Cardiac muscle cell (in vitro differentiated cells and primary cell): Measurements from ENCODE around the gene LOXL4. TPM values are rescaled to one million over a fixed set of nuclear protein-coding genes. Genes with fewer than 3 reads are reported as not detected.

Experiments used
- DNase-seq, 2 donors: peaks; one replicate each; pipeline versions ENCODE4 v3.0.0 to v3.0.0-alpha.2; 2010 to 2017; ENCODE audit warnings: low read depth in 1 of 2, low spot score in 1 of 2
- H3K27ac ChIP-seq: fragments of 200-600 bp; sonication (generic); 2 replicates; pipeline ENCODE4 v1.5.1; 2016
- H3K27me3 ChIP-seq: fragments of 200-600 bp; sonication (generic); 2 replicates; pipeline ENCODE4 v1.6.0; 2016; ENCODE audit warnings: control low read depth
- H3K36me3 ChIP-seq: fragments of 200-600 bp; sonication (generic); 2 replicates; pipeline ENCODE4 v1.5.1; 2016; ENCODE audit warnings: control low read depth
- H3K4me1 ChIP-seq: fragments of 200-600 bp; sonication (generic); 2 replicates; pipeline ENCODE4 v1.8.1; 2017; ENCODE audit warnings: low read depth, mild to moderate bottlenecking, mixed run types
- H3K4me3 ChIP-seq: fragments of 200-600 bp; sonication (generic); 2 replicates; pipeline ENCODE4 v1.5.1; 2016; ENCODE audit warnings: mild to moderate bottlenecking
- H3K9me3 ChIP-seq: fragments of 200-600 bp; sonication (generic); 2 replicates; pipeline ENCODE4 v1.5.1; 2017; ENCODE audit warnings: low read depth, mild to moderate bottlenecking, control low read depth
- CTCF ChIP-seq: IDR thresholded peaks from 2 replicates; pipeline ENCODE4 v1.5.1; 2012; ENCODE audit warnings: low read depth, mild to moderate bottlenecking, low read length
- polyA plus RNA-seq: library from polyadenylated mRNA; unstranded; fragments of >200 nt; fragmentation: Nextera tagmentation; extraction: Ambion mirVana; gene quantifications from 2 replicates; pipeline ENCODE4 v1.2.1, GENCODE V29; 2016
- total RNA-seq: library from RNA; depleted of rRNA; stranded (reverse); fragments of >200 nt; gene quantifications from 2 replicates; pipeline ENCODE4 v1.2.3, GENCODE V29; 2016

The LOXL4 gene
- total and polyA plus RNA-seq, 2 experiments from 2014 or later = 3.1 to 10.9 TPM

GRCh38 chr10:98213740-98214139 lies 54.3 kb downstream of the LOXL4 start:
- H3K27ac ChIP-seq = no peak overlapping the region
- H3K9me3 ChIP-seq = no peaks in the 10 kb centered on the region
- no peaks in the 10 kb centered on the region for H3K27me3 ChIP-seq
- no peak for DNase-seq
- H3K4me1 ChIP-seq = no peaks in the 10 kb centered on the region
- peaks cover 10% of the 10 kb centered on the region for H3K36me3 ChIP-seq
- H3K4me3 ChIP-seq = no peak overlapping the region
- no peak for TF ChIP-seq CTCF

GRCh38 chr10:98212196-98212595 lies 55.8 kb downstream of the LOXL4 start:
- TF ChIP-seq CTCF = no peak
- Histone ChIP-seq H3K4me3 (no peak overlapping the region), H3K9me3 (no peaks in the 10 kb centered on the region), H3K36me3 (peaks cover 18% of the 10 kb centered on the region), H3K27ac (no peak overlapping the region), H3K27me3 (no peaks in the 10 kb centered on the region), H3K4me1 (no peaks in the 10 kb centered on the region)
- DNase-seq = no peak

- no peaks in the 10 kb centered on the region for H3K9me3 ChIP-seq
- no peak for TF ChIP-seq CTCF
- H3K4me3 ChIP-seq = no peak overlapping the region
- H3K4me1 ChIP-seq = no peaks in the 10 kb centered on the region
- peaks cover 18% of the 10 kb centered on the region for H3K36me3 ChIP-seq
- DNase-seq = no peak
- no peak overlapping the region for H3K27ac ChIP-seq
- H3K27me3 ChIP-seq = no peaks in the 10 kb centered on the region
Measured at GRCh38 chr10:98209441-98209840, 58.6 kb downstream of the LOXL4 start.

- no peak for DNase-seq
- Histone ChIP-seq H3K4me1 (no peaks in the 10 kb centered on the region), H3K9me3 (no peaks in the 10 kb centered on the region), H3K4me3 (no peak overlapping the region), H3K36me3 (peaks cover 18% of the 10 kb centered on the region), H3K27ac (no peak overlapping the region), H3K27me3 (no peaks in the 10 kb centered on the region)
- TF ChIP-seq CTCF = no peak
Measured at GRCh38 chr10:98208925-98209324, 59.1 kb downstream of the LOXL4 start.

- no peak overlapping the region for H3K4me3 ChIP-seq
- TF ChIP-seq CTCF = no peak
- peaks cover 18% of the 10 kb centered on the region for H3K36me3 ChIP-seq
- no peak for DNase-seq
- H3K27me3 ChIP-seq = no peaks in the 10 kb centered on the region
- H3K4me1 ChIP-seq = no peaks in the 10 kb centered on the region
- H3K9me3 ChIP-seq = no peaks in the 10 kb centered on the region
- no peak overlapping the region for H3K27ac ChIP-seq
Measured at GRCh38 chr10:98205351-98205750, 62.6 kb downstream of the LOXL4 start.

GRCh38 chr10:98202378-98202777 lies 65.6 kb downstream of the LOXL4 start:
- H3K4me3 ChIP-seq = no peak overlapping the region
- H3K4me1 ChIP-seq = no peaks in the 10 kb centered on the region
- H3K9me3 ChIP-seq = no peaks in the 10 kb centered on the region
- no peaks in the 10 kb centered on the region for H3K36me3 ChIP-seq
- no peak for DNase-seq
- no peak for TF ChIP-seq CTCF
- no peaks in the 10 kb centered on the region for H3K27me3 ChIP-seq
- H3K27ac ChIP-seq = no peak overlapping the region
